ENCODE measurements around the gene MEG3.
"Not testable (repeated sequence)": the region's sequence is repeated elsewhere in the genome, so short reads cannot be mapped to it uniquely, and the experiment has no call there.

MEG3 gene

DNA sequence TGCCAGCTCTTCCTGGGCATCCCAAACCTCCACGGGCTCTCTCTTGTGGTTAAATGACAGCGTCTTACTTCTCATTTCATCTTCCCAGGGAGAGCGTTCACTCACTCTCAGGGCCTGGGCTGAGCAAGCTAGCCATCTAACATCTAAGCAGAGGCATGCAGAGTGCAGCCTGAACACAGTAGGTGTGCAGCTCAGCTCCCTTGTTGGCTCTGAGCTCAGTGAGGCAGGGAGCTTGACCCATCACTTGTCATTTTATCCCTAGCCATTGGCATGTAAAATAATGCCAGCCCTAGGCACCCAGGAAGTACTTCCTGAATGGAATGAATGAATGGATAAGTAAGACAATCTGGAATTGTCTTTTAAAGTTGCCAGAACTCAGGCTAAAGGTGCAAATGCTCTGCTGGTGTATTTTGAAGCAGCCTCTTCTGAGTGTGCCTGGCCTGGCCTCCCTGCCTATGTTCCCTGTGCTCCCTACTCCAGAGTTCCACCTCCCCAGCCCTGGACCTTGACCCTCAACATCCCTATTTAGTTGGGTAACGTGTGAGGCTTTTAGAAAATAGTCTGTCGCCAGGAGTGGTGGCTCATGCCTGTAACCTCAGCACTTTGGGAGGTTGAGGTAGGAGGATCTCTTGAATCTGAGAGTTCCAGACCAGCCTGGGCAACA lies 9.5 kb upstream of the MEG3 start:
- DNase-seq, result no peak

DNA sequence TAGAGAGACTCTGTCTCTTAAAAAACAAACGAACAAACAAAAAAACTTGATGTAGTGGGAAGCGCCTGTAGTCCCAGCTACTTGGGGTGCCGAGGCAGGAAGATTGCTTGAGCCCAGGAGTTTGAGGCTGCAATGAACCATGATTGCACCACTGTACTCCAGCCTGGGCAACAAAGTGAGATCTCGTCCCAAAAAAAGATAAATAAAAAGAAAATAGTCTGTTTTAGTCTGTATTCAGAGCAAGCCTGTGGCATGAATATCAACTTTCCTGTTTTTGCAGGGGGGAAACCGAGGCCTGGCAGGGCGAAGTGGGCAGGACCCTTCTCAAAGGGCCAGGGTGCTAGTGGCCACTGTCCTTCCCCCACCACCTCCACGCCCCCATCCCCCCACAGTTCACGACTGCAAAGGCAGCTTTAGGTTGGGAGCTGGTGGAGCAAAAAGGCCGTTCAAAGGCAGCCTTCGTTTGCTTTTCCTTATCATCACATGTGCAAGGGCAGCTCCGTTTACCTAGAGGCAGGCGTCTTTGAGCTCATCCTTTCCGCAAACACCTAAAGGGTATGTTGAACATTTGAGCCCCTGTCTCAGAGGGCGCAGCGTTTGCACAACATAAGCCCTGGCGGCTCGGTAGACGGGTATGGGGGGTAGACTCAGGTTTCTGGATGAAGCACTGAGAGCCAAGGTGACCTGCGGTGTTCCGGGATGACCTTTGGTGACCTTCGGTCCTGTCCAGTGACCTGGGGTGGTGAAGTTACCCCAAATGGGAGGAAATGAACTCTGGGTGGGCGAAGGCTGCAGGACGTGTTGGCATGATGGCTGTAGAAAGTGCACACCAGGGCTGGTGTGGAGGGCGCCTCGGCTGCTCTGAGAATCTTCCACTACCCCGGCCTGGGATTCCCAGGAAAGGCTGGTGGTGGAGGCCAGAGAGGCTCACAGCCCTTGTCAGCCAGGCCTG lies 8.7 kb upstream of the MEG3 start:
- no peak for DNase-seq

DNA sequence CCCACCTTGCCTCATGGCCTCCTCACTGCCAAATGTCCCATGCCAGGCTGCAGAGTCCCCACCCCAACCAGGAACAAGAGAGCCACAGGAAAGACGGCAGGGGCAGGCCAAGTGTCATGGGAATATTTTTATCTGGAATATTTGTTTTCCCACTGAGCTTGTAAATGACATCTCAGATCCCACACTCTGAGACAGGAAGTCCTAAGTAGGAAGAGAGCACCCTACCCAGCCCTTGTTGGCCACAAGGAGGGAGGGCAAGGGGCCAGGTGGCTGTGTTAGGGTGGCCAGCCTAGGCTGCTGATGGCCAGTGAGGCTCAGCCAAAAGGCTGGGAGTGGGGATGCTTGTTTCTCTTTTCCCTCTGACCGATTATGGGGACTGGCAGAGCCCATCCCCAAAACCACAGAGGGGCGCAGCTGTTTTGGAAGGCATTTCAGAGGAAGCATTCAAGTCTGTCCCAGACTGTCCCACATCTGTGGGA lies 7.7 kb upstream of the MEG3 start:
- no peak for DNase-seq

DNA sequence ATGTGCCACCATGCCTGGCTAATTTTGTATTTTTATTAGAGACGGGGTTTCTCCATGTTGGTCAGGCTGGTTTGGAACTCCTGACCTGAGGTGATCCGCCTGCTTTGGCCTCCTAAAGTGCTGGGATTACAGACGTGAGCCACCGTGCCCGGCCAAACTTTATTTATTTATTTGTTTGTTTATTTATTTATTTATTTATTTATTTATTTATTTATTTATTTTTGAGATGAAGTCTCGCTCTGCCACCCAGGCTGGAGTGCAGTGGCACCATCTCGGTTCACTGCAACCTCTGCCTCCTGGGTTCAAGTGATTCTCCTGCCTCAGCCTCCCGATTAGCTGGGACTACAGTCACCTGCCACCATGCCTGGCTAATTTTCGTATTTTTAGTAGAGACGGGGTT lies 7.0 kb upstream of the MEG3 start:
- not testable (repeated sequence) for DNase-seq

DNA sequence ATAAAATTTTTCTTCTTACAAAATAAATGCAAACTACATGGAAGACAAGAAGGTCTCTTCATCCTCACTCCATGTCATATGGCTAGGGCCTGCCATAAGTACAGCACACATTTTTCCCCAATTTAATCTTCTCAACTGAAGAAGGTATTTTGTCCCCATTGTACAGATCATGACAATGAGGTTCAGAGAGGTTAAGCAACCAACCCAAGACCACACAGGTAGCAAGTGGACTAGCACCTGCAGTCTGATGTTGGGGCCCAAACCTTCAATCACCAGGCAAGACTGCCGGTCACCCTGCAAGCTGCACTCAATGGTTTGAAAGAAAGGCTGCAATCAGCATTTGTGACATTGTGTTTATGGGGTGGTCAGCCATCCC lies 6.5 kb upstream of the MEG3 start:
- DNase-seq, result no peak

DNA sequence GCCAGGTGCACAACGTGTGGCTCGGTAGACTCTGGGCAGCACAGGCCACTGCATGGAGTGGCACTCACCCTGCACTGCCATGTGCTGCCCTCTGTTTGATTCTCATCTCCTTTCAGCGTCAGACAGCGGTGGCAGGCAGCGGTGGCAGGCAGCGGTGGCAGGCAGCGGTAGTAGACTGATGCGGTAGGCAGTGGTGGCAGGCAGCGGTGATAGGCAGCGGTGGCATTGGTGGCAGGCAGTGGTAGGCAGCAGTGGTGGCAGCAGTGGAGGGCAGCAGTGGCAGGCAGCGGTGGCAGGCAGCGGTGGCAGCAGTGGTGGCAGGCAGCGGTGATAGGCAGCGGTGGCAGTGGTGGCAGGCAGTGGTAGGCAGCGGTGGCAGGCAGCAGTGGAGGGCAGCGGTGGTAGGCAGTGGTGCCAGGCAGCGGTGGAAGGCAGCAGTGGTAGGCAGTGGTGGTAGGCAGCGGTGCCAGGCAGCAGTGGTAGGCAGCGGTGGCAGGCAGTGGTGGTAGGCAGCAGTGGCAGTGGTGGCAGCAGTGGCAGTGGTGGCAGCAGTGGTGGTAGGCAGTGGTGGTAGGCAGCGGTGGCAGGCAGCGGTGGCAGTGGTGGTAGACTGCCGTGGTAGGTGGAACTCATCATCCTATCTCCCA lies 6.0 kb upstream of the MEG3 start:
- DNase-seq, result no peak

DNA sequence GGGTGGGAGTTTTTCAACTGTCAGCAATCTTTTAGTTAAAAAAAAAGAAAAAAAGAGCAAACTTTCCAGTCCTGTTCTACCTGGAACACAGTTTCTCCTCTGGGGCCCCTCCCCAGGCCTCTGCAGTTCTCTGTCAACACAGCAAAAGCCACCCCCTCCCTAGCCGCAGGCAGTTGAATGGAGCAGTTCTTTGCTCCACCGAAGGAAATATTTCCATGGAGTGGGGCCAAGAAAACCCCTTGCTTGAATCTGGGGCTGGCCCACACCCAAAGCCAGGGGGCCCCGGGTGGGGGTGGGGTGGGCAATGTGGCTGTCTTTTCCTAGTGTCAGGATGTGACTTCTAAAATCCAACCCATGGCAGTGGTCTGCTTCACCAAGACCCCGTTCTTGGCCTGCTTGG lies 5.0 kb upstream of the MEG3 start:
- DNase-seq, result no peak

DNA sequence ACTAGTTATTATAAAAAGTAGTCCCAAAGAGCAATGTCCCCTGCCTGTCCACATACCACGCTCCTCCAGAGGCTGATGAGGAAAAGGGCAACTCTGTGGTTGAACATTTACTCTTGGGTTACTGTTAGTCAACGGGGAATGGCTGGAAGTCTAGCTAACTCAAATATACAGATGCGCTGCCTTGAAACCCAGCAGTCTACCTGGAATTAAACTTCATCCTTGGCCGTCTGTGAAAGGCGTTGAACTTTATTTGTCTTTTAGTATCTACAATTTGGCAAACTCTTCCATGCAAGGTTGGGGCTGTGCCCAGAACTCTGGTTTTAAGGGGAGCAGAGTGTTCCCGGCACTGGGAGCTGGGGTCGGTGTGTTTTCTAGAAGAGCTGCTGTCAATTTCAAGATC lies 3.9 kb upstream of the MEG3 start:
- DNase-seq, result no peak

DNA sequence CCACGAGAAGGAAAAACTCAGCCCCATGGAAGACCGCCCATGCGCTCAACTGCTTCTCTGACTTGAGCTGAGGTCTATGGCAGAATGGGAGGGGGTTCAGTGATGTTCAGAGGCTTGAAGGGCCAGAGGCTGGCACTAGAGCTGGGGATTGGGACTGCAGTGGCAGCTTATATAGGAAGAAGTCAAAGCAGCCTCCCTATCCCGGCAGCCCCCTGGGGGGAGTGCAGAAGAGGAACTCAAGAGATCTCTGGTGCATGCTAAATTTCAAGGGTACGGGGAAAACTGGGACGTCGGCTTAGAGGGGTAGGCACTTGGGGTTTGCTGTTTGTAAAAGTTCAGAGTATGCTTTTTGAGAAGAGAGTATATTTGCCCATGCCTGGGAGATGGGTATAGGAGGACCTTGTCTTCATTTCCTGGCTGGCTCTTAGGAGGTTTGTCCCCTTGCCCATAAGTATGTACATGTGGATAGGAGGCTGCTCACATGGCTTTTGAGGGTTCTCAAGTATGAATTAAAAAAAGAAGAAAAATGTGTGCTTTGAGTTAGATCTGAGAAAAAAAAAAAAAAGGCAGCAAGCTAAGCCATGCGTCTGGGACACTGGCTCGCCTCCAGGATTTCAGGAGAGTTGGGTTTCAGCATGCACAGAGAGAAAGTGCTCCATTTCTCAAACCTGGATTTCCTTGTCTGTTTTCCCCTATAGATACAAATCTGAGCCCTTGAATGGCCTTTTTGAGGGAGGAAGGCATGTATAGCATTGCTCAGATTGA lies 3.2 kb upstream of the MEG3 start:
- DNase-seq, result no peak

DNA sequence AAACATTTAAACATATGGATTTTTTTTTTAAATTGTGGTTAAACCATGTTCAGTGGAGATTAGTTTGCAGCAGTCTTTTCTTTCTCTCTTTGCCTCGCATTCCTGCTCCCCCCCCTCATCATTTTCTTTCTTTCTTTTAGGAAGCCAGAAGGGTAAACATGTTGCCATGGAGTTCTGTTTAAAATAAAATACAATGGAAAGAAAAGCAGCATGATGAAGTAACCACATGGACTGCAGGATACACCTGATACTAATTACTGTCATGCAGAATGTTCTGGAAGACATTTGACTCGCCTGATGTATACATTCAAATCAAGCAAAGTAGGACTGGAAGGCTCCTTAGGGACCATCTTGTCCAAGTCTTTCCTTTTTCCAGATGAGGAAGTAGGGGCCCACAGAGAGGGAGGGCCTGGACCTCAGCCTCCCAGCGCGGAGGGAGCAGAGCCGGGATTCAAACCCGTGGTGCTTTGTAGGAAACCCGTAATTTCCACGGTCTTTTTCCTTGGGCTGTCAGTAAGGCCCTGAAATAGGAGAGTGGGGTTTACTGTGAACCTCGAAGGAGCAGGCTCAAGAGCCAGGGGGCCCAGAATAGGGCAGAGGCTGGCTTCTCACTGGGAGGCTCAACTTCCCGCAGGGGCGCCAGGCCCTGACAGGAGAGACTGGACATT lies 2.4 kb upstream of the MEG3 start:
- DNase-seq, result no peak

DNA sequence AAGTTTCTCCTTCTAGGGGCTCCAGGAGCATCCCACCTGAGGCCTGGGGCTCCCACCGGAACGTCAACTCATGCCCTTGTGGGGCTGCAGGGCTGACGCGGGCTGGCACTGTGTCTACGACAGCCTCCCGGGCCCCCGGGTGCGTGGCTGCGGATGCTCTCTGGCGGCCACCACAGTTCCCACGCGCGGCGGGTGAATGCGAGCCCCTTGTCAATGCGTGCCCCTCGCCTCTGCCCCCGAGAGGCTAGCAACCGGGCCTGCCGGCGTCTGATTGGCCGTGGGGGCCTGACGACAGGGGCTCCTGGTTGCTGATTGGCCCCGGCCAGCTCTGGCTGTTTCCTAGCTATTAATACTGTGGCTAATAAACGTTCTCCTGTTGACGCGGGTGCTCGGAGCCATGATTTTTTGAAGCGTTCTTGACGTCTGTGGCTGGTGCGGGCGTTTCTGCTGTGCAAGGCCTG lies 1.8 kb upstream of the MEG3 start:
- DNase-seq, result no peak

DNA sequence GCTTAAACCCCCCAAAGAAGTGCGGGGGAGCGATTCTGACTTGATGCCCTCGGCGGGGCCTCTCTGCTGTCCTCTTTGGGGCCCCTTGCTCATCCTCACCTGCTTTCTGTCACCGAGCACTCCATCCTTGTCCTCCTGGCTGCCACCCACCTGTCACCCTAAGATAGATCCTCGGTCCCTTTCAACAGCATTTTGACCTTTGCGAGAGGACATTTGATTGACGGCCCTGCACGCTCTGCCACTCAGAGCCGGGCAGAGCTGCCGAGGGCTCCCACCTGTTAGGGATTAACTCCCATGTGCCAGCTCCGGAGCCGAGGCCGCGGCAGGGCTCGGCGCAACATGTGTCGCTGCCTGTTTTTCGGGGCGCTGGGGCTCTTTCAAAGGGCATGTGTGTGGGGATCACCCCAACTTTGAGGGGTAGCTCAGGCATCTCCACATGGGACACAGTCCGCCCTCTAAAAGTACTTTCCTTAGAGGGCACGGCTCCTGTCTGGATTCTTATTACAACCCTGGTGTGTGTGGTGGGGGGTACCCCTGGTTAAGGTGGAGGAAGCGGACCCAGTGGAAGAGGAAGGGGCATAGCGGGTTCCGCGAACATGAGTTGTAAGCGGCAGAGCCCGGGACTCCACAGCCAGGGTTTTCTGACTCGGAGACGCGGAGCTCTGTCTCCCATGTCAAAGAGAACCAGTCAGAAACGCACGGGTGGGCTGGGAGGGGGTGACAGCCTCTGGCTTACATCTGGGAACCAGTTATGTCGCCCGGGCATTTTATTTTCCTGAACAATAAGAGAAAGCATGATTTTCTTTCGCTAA lies 811 bp upstream of the MEG3 start:
- DNase-seq, result no peak

DNA sequence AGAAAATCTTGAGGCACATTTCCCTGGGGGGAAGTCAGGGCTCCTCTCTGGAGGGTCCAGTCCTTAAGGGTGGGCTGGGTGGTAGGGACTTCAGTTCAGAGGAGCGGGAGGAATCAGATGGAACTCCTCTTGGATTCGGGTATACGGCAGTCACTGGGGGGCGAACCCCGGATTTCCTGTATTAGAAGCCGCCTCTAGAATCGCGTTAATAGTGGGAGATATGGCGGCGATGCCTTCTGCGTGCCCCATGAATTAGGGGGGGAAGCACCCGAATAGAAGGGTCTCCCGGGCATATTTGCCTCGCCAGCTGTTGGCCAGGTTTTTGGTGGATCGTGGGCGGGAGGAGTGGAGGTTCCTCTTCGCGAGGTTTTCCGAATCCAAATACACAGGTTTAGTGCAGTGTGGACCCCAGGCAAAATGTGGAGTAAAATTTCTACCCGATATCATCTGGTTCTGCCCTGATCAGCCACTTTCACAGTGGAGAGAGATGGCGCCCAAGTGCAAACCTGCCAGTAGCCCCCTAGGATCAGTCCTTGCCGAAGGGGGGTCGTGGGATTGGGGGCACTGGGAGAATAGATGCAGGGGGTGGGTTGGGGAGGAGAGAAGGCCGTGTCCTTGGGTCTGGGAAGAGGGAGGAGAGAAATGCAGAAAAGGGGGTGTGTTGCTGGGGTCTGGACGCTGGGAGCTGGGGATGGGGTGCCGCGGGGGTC lies 628 bp downstream of the MEG3 start:
- no peak for DNase-seq

DNA sequence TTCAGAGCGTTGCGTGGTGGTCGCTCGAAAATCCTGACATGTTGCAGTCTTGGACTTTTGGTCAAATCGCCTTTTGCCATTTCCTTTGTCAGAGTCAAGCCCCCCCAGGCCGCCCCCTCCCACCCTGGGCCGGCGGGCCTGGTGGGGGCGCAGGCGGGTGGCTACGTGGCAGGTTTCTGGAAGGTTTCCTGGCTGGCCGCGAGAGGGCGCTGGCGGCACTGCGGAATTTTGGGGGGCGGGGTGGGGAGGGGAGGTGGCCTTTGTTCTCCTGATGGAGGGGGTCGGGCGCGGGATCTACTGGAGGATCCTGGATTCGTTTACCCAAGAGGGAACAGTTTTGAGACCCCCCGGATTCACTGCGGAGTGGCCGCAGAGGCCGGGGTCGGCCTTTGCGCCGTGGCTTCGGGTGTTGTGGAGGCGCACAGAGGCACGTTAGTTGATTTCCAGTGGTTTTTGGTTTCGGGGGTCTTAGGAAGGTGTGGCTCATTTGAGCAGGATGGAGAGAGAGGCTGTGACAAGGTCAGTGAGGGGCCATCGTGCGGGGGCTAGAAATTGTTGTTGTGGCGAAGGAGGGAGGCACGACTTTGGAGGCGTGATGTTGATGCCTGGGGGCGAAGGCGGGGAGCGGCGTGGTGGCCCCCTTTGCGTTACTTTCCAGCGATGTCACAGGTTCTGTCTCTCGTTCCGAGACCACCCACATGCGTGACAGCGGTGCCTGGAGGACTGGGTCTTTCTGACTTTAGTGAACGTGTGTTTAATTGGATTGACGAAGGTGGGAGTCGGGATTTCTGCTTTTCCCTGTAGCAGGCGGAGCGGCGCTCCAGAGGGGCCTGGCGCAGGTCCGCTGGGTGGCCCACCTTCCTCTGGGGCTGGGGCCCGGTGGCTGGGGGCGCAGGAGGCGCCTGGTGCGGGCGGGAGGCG lies 1.4 kb downstream of the MEG3 start:
- no peak for DNase-seq

DNA sequence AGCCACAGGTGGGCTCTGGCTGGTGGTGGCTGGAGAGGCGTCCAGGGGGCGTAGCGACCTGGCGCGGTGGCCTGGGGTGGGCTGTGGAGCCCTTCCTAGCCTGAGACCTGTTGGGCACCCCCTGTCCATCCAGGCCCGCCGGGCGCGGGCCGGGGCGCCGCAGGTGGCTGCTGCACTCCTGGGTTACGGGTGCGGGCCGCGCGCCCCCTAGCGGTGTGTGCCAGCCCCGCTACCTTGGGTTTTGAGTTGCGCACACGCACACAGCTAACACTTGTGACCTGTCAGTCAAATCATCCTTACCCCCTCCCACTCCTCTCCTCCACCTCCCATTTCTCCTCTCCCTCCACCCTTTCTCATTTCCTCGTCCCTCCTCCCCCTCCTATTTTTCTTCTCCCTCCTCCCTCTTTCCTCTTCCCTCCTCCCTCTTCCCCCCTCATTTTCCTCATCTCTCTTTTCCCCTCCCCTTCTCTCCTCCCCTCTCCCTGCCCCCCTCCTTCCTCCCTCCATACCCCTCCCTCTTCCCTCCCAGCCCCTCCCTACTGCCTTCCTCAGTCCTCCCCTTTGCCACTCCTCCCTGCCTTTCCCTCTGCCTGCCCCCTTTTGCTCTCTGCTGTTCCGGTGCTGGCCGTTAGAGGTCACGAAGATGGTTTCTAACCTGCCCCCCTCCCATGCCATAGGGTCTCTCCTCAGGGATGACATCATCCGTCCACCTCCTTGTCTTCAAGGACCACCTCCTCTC lies 2.3 kb downstream of the MEG3 start:
- DNase-seq, result peak in 1 of 2 donors; percentile 15

DNA sequence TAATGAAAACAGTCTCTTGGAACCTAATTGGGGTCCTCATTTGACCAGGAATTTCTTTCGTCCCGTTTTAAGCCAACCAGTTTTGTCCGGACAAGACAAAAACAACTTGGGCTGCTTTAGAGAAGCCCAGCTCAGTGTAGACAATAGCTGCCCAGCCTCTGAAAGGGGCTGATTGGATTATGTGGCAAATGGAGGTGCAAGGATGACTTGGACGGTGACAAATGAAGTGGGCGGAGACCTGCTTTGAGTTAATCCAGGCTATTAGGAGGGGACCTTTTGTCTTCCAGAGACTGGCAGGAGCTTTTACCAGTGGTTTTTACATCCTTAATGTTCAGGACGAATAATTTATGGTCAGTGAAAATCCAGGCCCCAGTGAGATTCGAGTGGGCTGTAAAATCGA lies 4.8 kb downstream of the MEG3 start:
- no peak for DNase-seq

DNA sequence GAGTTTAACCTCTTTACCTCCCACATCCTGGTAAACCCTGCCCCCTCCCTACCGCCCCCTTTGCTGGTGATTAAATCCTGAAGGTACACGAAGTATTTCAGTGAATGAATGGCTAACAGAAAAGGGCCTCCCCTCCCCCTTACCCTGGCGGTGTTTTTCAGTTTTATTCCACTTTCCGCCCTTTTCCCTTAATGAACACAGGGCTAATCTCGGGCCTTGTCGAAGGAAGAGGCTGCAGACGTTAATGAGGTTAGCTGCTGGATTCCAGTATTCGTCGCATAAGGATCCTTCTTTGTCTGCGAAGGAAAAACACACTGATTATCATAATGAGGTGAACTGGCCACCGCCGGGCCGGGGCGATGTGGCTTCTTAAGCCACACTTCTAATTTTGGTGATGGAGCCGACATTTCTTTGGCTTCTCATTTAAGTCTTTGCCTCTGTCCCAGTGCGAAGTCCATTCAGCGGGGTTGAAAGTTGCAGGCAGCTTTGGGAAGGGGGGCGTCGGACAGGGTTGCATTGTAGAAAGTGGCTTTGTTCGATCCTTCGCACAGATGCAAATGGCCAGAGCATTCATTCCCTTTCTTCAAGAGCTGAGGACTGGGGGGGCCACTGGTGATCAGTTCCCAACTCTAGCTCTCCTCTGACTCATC lies 6.5 kb downstream of the MEG3 start:
- DNase-seq, result no peak

DNA sequence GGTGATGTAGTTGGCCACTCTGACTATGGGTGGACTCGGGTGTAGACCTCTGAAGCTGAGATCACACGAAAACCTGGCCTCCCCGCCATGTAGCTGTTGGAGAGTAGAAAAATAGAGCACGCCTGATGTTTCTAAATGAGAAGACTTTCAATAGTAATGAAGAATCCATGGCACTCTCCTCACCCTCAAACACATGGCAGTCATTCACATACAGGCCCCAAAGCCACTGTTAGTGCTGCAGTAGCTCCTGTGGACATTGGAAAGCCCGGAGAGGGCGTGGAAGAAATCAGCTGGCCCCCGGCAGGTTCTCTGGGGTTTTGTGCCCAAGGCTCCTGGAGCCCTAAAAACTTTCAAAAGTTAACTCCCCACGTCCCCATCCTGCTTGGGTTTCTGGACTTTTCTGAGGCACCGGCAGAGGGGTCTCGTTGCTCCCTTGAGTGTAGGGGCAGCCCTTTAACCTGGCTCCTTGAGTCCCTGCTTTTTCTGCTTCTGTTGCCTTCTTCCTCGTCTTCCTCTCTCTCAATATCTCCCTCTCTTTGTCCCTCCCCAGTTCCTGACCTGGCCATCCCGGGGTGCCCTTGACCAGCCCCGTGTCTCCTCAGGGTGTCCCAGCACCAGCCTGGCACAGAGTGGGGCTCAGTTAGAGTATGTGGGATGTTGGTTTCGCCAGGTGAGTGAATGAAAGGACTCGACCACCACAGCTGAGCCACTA lies 8.3 kb downstream of the MEG3 start:
- DNase-seq, result no peak

Data from stimulated activated CD4-positive, alpha-beta T cell treated with anti-CD3 and anti-CD28 coated beads, Interleukin-2, amount 100 ng/mL, for 24 hours (primary cell).